ENCODE data around the gene TMEM245.

- TF ChIP-seq CTCF (conservative IDR thresholded peaks at IDR 0.05; ENCODE audit: low read depth, low read length) (no peak), EZH2 (IDR thresholded peaks at IDR 0.05; ENCODE audit: low read length, unreplicated experiment) (no peak)
These were observed 35.8 kb downstream of the TMEM245 start for GRCh38 chr9:109083813-109084405.

All from PC-3 (cell line).